ENCODE data around the gene BTBD7. TPM values are rescaled to one million over a fixed set of nuclear protein-coding genes. Genes with fewer than 3 reads are reported as not detected.

Gene BTBD7
- total RNA-seq, 2 donors from 2014 or later = 11.0 to 12.5 TPM

- ATAC-seq (replicated peaks in 1 of 2) = peak; percentile 46 to 53
- peak; percentile 42 to 44 for DNase-seq
- H3K4me1 Mint-ChIP-seq (ENCODE audit: low read depth) = peaks cover 45% of the 10 kb centered on the region
- peaks cover 8 to 19% of the 10 kb centered on the region in 2 donors for H3K36me3 Mint-ChIP-seq (ENCODE audit: insufficient read depth in 2 of 2)
- H3K4me3 Mint-ChIP-seq = peak overlapping the region; percentile 78 to 99
- no peaks in the 10 kb centered on the region for H3K27me3 Mint-ChIP-seq (ENCODE audit: low read depth)
- peak overlapping the region; percentile 10 for H3K27ac Mint-ChIP-seq
- H3K9me3 Mint-ChIP-seq = no peaks in the 10 kb centered on the region
Measured at GRCh38 chr14:93207468-93208308, 125.1 kb downstream of the BTBD7 start.

- Mint-ChIP-seq H3K36me3 (ENCODE audit: insufficient read depth in 2 of 2) (peaks cover 6 to 15% of the 10 kb centered on the region in 2 donors), H3K4me1 (ENCODE audit: low read depth) (peaks cover 45% of the 10 kb centered on the region), H3K9me3 (no peaks in the 10 kb centered on the region), H3K4me3 (peak within 1 kb of the TSS; percentile 78 to 99), H3K27me3 (ENCODE audit: low read depth) (no peaks in the 10 kb centered on the region), H3K27ac (peak within 1 kb of the TSS; percentile 98)
- ATAC-seq (replicated peaks in 1 of 2) (peak; percentile 96), DNase-seq (peak; percentile 93 to 94)
Measured at GRCh38 chr14:93206793-93207467, 125.9 kb downstream of the BTBD7 start, which contains the start of the genes GON7 and UBR7. Gene GON7, minus strand, starts transcription at chr14:93207065. Its CDS starts 28 bp downstream, at chr14:93207037. Gene UBR7, plus strand, starts transcription at chr14:93207256. Its CDS starts 36 bp downstream, at chr14:93207292.

- no peaks in the 10 kb centered on the region for H3K27me3 Mint-ChIP-seq (ENCODE audit: low read depth)
- no peaks in the 10 kb centered on the region for H3K9me3 Mint-ChIP-seq
- no peak for DNase-seq
- H3K4me3 Mint-ChIP-seq = no peak overlapping the region
- peaks cover 25% of the 10 kb centered on the region for H3K4me1 Mint-ChIP-seq (ENCODE audit: low read depth)
- no peak for ATAC-seq (replicated peaks in 1 of 2)
- H3K27ac Mint-ChIP-seq = no peak overlapping the region
- peaks cover 0 to 2% of the 10 kb centered on the region in 2 donors for H3K36me3 Mint-ChIP-seq (ENCODE audit: insufficient read depth in 2 of 2)
Measured at GRCh38 chr14:93201155-93201704, 131.6 kb downstream of the BTBD7 start.

- Mint-ChIP-seq H3K4me1 (ENCODE audit: low read depth) (peaks cover 20% of the 10 kb centered on the region), H3K36me3 (ENCODE audit: insufficient read depth in 2 of 2) (peaks cover 0 to 2% of the 10 kb centered on the region in 2 donors), H3K27ac (no peak overlapping the region), H3K9me3 (no peaks in the 10 kb centered on the region), H3K27me3 (ENCODE audit: low read depth) (no peaks in the 10 kb centered on the region), H3K4me3 (no peak overlapping the region)
- DNase-seq (no peak), ATAC-seq (replicated peaks in 1 of 2) (no peak)
Measured at GRCh38 chr14:93200553-93200952, 132.3 kb downstream of the BTBD7 start.

GRCh38 chr14:93199031-93199430, 133.8 kb downstream of the BTBD7 start:
- Mint-ChIP-seq H3K4me3 (no peak overlapping the region), H3K36me3 (ENCODE audit: insufficient read depth in 2 of 2) (peaks cover 0 to 2% of the 10 kb centered on the region in 2 donors), H3K27me3 (ENCODE audit: low read depth) (no peaks in the 10 kb centered on the region), H3K4me1 (ENCODE audit: low read depth) (peaks cover 4% of the 10 kb centered on the region), H3K9me3 (no peaks in the 10 kb centered on the region), H3K27ac (no peak overlapping the region)
- DNase-seq = no peak
- no peak for ATAC-seq (replicated peaks in 1 of 2)

GRCh38 chr14:93195316-93195999, 137.4 kb downstream of the BTBD7 start:
- Mint-ChIP-seq H3K9me3 (no peaks in the 10 kb centered on the region), H3K27ac (no peak overlapping the region), H3K4me3 (no peak overlapping the region), H3K4me1 (ENCODE audit: low read depth) (no peaks in the 10 kb centered on the region), H3K36me3 (ENCODE audit: insufficient read depth in 2 of 2) (peaks cover 0 to 2% of the 10 kb centered on the region in 2 donors), H3K27me3 (ENCODE audit: low read depth) (no peaks in the 10 kb centered on the region)
- ATAC-seq (replicated peaks in 1 of 2) (no peak), DNase-seq (no peak)

Other genes starting within 250 kb of the BTBD7 start
- gene ITPK1, start 217.1 kb downstream of the BTBD7 start, total RNA-seq = 10 to 100 TPM; 53.4 to 61.8 TPM
- 10 to 100 TPM; 21.1 to 27.5 TPM for gene MOAP1, start 148.1 kb downstream of the BTBD7 start, total RNA-seq
- 10 to 100 TPM; 12.9 to 15.4 TPM for gene LYSET, start 147.7 kb downstream of the BTBD7 start, total RNA-seq
- gene GON7, start 126.0 kb downstream of the BTBD7 start, total RNA-seq = 10 to 100 TPM; 22.3 to 27.8 TPM
- gene UBR7, start 125.8 kb downstream of the BTBD7 start, total RNA-seq = 10 to 100 TPM; 35.2 to 36.3 TPM
- gene COX8C, start 14.1 kb upstream of the BTBD7 start, total RNA-seq = 1 to 10 TPM in 1 of 2 donors, not detected in 1; 1.2 TPM
- under 1 TPM; 0.05 to 0.09 TPM for gene UNC79, start 97.9 kb upstream of the BTBD7 start, total RNA-seq